Panc1 (cell line): ENCODE data around the gene LPIN2.

Source experiments
- POLR2AphosphoS5 ChIP-seq: IDR thresholded peaks from 2 replicates; pipeline ENCODE4 v1.6.1; 2012; ENCODE audit warnings: mild to moderate bottlenecking, low read depth, low read length, moderate library complexity
- SIN3A ChIP-seq: IDR thresholded peaks from 2 replicates; pipeline ENCODE4 v1.6.1; 2012; ENCODE audit warnings: low read depth, mild to moderate bottlenecking, low read length, moderate library complexity, borderline replicate concordance; ENCODE audit not compliant: insufficient read depth
- TF ChIP-seq, protein P1 (sequence below): fragments of 450-650 bp; IDR thresholded peaks from 2 replicates; pipeline ENCODE4 v1.5.1; 2017; ENCODE audit warnings: mild to moderate bottlenecking
- TF ChIP-seq, protein P2 (sequence below), 2 experiments: IDR thresholded peaks; 2 replicates each; pipeline ENCODE4 v1.6.1; 2011 to 2012; ENCODE audit warnings: low read depth in 2 of 2, control low read depth in 1 of 2, low read length in 1 of 2, mild to moderate bottlenecking in 1 of 2, moderate library complexity in 1 of 2; ENCODE audit not compliant: insufficient read depth in 1 of 2

DNA sequence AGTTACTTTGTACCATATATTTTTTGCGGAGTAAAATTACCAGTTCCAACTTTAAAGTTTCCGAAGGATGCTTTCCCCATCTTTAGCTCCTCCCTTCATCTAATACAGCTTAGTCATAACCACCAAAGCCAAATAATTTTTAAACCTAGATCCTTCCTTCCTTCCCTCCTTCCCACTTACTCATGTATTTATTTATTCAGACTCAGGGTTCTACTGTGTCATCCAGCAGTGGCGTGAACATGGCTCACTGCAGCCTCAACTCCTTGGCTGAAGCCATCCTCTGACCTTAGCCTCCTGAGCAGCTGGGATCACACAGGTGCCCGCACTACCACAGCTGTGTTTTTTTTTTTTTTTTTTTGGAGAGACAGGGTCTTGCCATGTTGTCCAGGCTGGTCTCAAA lies 4.4 kb downstream of the LPIN2 start:
- TF ChIP-seq, protein P1, sequence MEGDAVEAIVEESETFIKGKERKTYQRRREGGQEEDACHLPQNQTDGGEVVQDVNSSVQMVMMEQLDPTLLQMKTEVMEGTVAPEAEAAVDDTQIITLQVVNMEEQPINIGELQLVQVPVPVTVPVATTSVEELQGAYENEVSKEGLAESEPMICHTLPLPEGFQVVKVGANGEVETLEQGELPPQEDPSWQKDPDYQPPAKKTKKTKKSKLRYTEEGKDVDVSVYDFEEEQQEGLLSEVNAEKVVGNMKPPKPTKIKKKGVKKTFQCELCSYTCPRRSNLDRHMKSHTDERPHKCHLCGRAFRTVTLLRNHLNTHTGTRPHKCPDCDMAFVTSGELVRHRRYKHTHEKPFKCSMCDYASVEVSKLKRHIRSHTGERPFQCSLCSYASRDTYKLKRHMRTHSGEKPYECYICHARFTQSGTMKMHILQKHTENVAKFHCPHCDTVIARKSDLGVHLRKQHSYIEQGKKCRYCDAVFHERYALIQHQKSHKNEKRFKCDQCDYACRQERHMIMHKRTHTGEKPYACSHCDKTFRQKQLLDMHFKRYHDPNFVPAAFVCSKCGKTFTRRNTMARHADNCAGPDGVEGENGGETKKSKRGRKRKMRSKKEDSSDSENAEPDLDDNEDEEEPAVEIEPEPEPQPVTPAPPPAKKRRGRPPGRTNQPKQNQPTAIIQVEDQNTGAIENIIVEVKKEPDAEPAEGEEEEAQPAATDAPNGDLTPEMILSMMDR = no peak
- TF ChIP-seq POLR2AphosphoS5 (no peak), SIN3A (no peak)
- TF ChIP-seq, protein P2, sequence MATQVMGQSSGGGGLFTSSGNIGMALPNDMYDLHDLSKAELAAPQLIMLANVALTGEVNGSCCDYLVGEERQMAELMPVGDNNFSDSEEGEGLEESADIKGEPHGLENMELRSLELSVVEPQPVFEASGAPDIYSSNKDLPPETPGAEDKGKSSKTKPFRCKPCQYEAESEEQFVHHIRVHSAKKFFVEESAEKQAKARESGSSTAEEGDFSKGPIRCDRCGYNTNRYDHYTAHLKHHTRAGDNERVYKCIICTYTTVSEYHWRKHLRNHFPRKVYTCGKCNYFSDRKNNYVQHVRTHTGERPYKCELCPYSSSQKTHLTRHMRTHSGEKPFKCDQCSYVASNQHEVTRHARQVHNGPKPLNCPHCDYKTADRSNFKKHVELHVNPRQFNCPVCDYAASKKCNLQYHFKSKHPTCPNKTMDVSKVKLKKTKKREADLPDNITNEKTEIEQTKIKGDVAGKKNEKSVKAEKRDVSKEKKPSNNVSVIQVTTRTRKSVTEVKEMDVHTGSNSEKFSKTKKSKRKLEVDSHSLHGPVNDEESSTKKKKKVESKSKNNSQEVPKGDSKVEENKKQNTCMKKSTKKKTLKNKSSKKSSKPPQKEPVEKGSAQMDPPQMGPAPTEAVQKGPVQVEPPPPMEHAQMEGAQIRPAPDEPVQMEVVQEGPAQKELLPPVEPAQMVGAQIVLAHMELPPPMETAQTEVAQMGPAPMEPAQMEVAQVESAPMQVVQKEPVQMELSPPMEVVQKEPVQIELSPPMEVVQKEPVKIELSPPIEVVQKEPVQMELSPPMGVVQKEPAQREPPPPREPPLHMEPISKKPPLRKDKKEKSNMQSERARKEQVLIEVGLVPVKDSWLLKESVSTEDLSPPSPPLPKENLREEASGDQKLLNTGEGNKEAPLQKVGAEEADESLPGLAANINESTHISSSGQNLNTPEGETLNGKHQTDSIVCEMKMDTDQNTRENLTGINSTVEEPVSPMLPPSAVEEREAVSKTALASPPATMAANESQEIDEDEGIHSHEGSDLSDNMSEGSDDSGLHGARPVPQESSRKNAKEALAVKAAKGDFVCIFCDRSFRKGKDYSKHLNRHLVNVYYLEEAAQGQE (IDR thresholded peaks at IDR 0.05; ENCODE audit: insufficient read depth in 1 of 2, low read depth in 2 of 2, low read length in 1 of 2) = no peak
